HG03064 (cell line): ENCODE data around the gene LRP5.
"Not testable (repeated sequence)": the region's sequence is repeated elsewhere in the genome, so short reads cannot be mapped to it uniquely, and the experiment has no call there.

Source experiments
- ATAC-seq: cut with Tn5 transposase; IDR thresholded peaks from one replicate; pipeline ENCODE4 v1.9.1; 2021; ENCODE audit warnings: low read depth; ENCODE audit not compliant: unreplicated experiment

Gene LRP5

GRCh38 chr11:68432874-68433273 lies 120.5 kb downstream of the LRP5 start:
- no peak for ATAC-seq

GRCh38 chr11:68433541-68433940 lies 121.2 kb downstream of the LRP5 start:
- no peak for ATAC-seq

- not testable (repeated sequence) for ATAC-seq
Measured at GRCh38 chr11:68434159-68434558, 121.8 kb downstream of the LRP5 start.

DNA sequence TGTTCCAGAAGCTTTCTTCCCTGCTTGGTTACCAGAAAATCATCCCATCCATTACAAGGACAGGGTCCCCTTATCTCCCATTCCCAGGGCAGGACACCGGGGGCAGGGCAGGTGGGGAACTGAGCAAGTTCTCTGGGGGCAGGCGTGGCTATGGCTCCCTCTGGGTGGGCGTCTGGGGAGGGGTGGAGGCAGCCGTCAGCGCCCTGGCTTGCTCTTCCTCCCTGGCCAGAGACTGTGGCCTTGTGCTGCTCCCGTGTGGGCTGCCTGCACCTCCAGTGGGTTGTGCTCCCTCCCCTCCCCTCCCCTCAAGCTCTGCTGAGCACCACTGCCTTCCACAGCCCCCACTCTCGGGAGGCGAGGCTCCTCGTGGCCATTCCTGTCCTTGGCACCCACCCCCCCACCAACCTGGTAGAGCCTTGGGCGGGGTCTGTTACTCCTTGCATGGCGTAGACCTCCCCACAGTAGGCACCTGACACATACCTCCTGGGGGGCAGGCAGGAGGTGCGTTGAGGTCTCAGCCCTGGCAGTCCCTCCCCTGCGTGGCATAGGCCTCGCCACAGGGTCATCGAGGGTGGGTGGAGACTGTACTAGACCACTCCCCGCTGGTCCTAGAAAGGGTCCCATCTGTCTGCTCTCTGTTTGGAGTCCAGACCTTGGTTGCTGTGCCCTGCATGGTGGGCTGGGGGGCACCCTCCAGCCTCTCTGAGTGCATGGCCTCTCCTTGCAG lies 123.9 kb downstream of the LRP5 start:
- no peak for ATAC-seq

- ATAC-seq, result no peak
Measured at GRCh38 chr11:68436985-68437926, 124.9 kb downstream of the LRP5 start.

- ATAC-seq, result no peak
Measured at GRCh38 chr11:68437927-68438657, 125.7 kb downstream of the LRP5 start.

DNA sequence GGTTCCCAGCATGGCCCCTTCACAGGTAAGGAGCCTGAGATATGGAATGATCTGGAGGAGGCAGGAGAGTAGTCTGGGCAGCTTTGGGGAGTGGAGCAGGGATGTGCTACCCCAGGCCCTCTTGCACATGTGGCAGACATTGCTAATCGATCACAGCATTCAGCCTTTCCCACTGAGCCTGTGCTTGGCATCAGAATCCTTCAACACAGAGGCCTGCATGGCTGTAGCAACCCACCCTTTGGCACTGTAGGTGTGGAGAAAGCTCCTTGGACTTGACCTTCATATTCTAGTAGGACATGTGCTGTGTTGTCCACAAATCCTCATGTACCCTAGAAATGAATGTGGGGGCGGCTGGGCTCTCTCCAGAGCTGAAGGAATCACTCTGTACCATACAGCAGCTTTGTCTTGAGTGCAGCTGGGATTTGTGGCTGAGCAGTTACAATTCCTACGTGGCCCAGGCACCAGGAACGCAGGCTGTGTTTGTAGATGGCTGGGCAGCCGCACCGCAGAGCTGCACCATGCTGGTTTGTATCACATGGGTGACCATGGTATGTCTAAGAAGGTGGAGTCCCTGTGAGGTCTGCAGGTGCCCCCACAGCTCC lies 126.4 kb downstream of the LRP5 start:
- ATAC-seq, result no peak

DNA sequence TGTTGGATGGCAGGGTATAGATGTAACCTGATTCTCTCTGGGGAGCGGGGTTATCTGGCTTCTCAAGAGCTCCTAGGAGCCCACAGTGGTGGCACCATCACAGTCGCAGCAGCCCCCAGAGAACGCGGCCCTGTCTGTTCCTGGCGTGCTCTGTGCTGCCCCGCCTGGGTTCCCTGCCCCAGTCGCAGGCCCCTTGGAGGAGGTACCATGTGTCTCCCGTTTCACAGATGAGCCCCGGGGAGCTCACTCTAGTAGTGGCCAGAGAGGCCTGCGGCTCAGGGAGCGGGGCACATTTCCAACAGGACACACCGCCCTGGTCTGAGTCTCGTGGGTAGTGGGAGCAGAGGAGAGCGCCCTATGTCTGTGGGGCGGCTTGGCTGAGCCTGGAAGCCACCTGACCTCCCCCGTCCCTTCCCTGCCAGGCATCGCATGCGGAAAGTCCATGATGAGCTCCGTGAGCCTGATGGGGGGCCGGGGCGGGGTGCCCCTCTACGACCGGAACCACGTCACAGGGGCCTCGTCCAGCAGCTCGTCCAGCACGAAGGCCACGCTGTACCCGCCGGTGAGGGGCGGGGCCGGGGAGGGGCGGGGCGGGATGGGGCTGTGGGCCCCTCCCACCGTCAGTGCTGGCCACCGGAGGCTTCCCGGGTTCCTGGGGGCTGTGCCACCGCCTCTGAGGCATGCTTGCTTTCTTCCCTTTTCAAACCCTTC lies 127.1 kb downstream of the LRP5 start:
- ATAC-seq, result no peak

- no peak for ATAC-seq
Measured at GRCh38 chr11:68440224-68440623, 127.8 kb downstream of the LRP5 start.

DNA sequence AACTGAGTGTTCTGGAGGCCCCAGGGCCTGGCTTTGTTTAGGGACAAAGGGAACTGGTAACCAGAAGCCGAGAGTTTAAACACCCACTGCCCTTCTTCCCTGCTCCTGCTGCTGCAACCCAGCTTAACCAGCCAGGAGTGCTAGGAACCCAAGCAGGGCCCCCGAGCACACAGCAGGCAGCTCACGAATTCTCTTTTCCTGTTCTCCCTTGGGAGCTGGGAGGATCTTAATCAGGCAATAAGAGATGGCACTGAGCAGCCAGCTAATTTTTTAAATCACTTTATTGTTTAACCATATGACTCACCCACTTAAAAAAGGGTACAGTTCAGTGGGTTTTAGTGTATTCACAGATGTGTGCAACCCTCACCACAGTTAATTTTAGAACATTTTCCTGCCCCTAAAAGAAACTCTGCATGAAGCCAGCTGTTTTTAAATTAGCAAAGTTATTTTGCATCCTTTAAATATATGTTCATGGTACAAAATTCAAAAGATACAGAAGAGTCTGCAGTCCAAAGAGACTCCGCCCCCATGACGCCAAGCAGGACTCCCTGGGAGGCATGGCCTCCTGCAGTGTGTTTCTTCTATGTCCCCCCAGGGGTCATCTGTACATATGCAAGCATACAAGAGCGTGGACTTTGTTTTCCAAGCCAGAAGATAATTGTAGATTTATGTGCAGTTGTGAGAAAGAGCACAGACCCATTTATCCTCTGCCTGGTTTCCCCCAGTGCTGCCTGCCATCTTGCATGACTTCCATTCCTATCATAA lies 129.3 kb downstream of the LRP5 start:
- ATAC-seq, result no peak

GRCh38 chr11:68442433-68442832 lies 130.0 kb downstream of the LRP5 start:
- no peak for ATAC-seq

- no peak for ATAC-seq
Measured at GRCh38 chr11:68444566-68444965, 132.2 kb downstream of the LRP5 start.

- ATAC-seq, result no peak
Measured at GRCh38 chr11:68445531-68446035, 133.2 kb downstream of the LRP5 start.

- no peak for ATAC-seq
Measured at GRCh38 chr11:68446046-68446725, 133.8 kb downstream of the LRP5 start.

GRCh38 chr11:68447015-68447801 lies 134.8 kb downstream of the LRP5 start:
- ATAC-seq, result no peak

DNA sequence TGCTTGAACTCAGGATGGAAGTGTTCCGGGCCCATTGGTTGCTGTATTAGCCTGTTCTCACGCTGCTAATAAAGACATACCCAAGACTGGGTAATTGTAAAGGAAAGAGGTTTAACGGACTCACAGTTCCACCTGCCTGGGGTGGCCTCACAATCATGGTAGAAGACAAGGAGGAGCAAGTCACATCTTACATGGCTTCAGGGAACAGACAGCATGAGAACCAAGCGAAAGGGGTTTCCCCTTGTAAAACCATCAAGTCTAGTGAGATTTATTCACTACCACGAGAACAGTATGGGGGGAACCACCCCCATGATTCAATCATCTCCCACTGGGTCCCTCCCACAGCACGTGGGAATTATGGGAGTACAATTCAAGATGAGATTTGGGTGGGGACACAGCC lies 135.5 kb downstream of the LRP5 start:
- ATAC-seq, result not testable (repeated sequence)

GRCh38 chr11:68448604-68449011 lies 136.2 kb downstream of the LRP5 start:
- no peak for ATAC-seq

GRCh38 chr11:68449951-68450350 lies 137.6 kb downstream of the LRP5 start:
- no peak for ATAC-seq
